Muscle layer of colon (tissue), 2 donors: ENCODE results near the gene GPN2.

Source experiments
- H3K27ac ChIP-seq: one replicate; pipeline ENCODE4 v1.7.0; 2013; ENCODE audit warnings: low read depth, mild to moderate bottlenecking, low read length, moderate library complexity
- H3K27me3 ChIP-seq, 2 donors: one replicate each; pipeline ENCODE4 v1.7.0; 2013; ENCODE audit warnings: low read length in 2 of 2, mild to moderate bottlenecking in 2 of 2; ENCODE audit not compliant: insufficient read depth in 2 of 2, control insufficient read depth in 1 of 2
- H3K36me3 ChIP-seq: one replicate; pipeline ENCODE4 v1.7.0; 2013; ENCODE audit warnings: mild to moderate bottlenecking, low read length; ENCODE audit not compliant: insufficient read depth
- H3K4me1 ChIP-seq: one replicate; pipeline ENCODE4 v1.7.0; 2013; ENCODE audit warnings: mild to moderate bottlenecking, low read length; ENCODE audit not compliant: insufficient read depth
- H3K4me3 ChIP-seq, 2 donors: one replicate each; pipeline ENCODE4 v1.7.0; 2013; ENCODE audit warnings: low read length in 2 of 2, low read depth in 1 of 2, mild to moderate bottlenecking in 1 of 2, moderate library complexity in 1 of 2
- H3K9ac ChIP-seq: one replicate; pipeline ENCODE4 v1.7.0; 2013; ENCODE audit warnings: low read length
- H3K9me3 ChIP-seq: one replicate; pipeline ENCODE4 v1.7.0; 2013; ENCODE audit warnings: mild to moderate bottlenecking, low read length
- donor health status: abdominal sarcoma.
- donor health status: Adenocarcinoma of cecum.

Gene GPN2

DNA sequence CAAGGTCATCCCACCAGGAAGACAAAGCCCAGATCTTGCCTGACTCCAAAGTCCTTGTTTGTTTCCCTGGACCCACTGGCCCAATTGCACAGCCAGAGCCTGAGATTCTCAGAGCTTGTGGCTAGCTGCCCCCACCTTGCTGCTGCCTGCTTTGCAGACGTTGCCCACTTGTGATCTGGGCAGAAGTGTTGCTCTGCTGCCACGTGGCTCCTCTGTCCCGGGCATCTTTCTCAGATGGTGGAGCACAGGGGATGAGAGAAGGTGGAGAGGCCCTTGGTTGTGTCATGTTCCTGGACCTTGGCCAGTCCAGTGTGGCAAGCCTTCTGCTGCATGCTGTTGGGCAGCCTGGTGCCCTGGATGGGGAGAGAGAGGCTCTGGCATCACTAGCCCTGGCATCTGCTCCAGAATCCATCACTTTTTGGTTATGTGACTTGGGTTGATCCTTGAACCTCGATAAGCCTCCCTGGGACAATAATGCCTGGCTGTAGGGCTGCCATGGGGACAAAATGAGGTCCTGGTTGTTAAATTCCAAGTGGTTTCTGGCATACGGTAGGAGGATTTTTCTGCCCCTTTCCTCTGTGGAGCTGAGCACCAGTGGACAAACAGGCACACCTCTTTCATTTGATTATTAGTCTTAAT, 25.2 kb upstream of the GPN2 start:
- H3K4me3 ChIP-seq: no peak overlapping the region
- no peaks in the 10 kb centered on the region for H3K27me3 ChIP-seq
- H3K4me1 ChIP-seq: no peaks in the 10 kb centered on the region
- H3K9me3 ChIP-seq: no peaks in the 10 kb centered on the region
- H3K27ac ChIP-seq: no peak overlapping the region
- no peak overlapping the region for H3K9ac ChIP-seq
- no peaks in the 10 kb centered on the region for H3K36me3 ChIP-seq

DNA sequence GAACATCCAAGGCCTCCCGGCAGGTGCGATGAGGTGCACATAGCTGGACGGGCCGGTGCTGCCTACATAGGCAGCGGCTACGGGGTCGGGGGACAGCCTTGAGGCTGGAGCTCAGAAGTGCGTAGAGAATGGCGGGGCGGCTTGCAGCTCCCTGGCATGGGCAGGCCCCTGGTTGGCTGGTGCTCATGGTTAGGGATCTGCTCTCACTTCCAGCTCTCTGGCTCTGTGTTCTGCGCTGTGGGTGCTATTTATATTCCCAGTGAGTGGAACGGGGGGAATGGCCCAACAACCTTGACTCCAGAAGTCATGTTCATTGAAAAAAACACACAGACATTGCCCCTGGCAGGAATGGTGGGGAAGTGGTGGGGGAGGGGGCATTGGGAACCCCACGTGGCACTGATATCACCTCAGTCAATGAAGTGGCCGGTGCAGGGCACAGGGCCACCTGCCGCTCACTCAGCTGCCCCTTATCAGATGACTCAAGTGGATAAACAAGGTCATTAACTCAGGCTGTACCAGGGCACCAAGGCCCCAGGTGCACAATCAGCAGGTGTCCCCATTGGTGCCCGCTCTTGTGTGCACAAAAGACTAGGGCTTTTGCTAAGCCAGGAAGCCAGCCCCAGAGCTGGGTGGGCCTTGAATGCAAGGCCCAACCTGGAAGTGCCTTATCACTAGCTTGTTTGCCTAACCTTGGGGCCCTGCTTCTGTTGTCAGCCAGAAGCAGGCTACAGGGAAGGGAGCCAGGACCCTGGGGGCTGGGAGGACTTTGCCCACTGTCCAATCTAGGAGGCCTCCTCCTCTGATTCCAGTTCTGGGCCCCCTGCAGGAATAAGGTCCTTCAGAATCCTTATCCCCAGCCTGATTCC, 23.9 kb upstream of the GPN2 start, which contains the start of gene NR0B2:
TSS of gene NR0B2 (minus strand) at position 222 of the 866 bp plus-strand sequence. CDS start at position 187, 35 bp downstream.
- no peaks in the 10 kb centered on the region for H3K27me3 ChIP-seq
- no peaks in the 10 kb centered on the region for H3K36me3 ChIP-seq
- H3K9ac ChIP-seq: no peak within 1 kb of the TSS
- no peaks in the 10 kb centered on the region for H3K9me3 ChIP-seq
- H3K27ac ChIP-seq: no peak within 1 kb of the TSS
- no peaks in the 10 kb centered on the region for H3K4me1 ChIP-seq
- H3K4me3 ChIP-seq: no peak within 1 kb of the TSS

DNA sequence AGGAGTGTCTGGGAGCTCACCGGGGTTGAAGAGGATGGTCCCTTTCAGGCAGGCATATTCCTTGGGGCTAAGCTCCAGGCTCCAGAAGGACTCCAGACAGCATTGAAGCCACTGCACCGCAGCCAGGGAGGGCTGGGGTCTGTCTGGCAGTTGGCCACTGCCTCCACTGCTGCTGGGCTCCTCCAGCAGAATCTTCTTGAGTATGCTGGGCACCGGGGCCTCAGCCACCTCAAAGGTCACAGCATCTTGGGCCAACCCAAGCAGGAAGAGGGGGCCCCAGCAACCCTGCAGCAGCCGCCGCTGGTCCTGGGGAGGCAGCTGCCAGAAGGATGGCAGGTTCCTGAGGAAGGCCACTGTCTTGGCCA, 23.3 kb upstream of the GPN2 start:
- no peaks in the 10 kb centered on the region for H3K4me1 ChIP-seq
- H3K27ac ChIP-seq: no peak overlapping the region
- H3K9me3 ChIP-seq: no peaks in the 10 kb centered on the region
- no peak overlapping the region for H3K9ac ChIP-seq
- no peaks in the 10 kb centered on the region for H3K27me3 ChIP-seq
- H3K36me3 ChIP-seq: no peaks in the 10 kb centered on the region
- no peak overlapping the region for H3K4me3 ChIP-seq

DNA sequence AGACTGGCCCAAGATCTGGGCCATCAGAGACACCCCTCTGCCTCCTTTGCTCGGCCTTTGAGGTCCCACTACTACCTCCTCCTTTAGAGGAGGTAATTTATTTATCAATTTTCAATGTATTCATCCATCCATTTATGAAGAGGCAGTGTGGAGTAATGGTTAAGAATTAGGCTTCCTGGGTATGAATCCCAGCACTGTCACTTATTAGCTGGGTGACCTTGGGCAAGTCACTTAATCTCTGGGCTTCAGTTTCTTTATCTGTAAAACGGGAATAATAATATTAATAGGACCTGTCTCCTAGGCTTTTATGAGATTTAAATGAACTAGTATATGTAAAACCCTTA, 22.0 kb upstream of the GPN2 start:
- Histone ChIP-seq H3K9ac (no peak overlapping the region), H3K4me3 (no peak overlapping the region), H3K27me3 (no peaks in the 10 kb centered on the region), H3K4me1 (no peaks in the 10 kb centered on the region), H3K36me3 (no peaks in the 10 kb centered on the region), H3K27ac (no peak overlapping the region), H3K9me3 (no peaks in the 10 kb centered on the region)

DNA sequence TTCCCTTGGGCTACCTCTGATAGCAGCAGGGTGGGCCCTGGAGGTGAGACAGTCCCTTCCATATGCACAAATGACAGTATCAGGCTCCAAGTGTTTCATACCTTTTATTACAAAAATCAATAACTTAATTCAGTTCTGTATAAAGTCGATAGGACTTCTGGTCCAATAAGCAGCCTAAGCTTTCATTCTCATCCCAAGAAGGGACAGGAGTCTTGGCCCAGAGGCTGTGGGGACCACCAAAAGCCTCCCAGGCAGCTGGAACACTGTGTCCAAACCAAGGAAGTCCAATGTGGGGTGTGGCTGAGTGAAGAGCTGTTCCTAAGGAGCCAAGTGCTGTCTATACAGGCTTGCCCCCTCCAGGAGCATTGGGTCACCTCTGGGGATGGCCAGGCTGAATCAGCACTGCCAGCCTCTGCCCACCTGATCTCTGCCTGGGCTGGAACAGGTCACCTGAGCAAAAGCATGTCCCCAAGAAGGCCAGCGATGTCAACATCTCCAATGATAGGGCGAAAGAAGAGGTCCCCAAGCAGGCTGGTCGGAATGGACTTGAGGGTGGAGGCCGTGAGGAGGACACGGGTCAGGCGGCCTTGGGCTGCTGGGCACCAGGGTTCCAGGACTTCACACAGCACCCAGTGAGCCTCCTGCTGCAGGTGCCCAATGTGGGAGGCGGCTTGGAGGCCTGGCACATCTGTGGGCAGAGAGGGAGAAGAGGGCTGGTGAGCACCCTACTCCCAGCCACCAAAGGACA, 21.5 kb upstream of the GPN2 start:
- Histone ChIP-seq H3K36me3 (no peaks in the 10 kb centered on the region), H3K4me3 (no peak overlapping the region), H3K9ac (no peak overlapping the region), H3K9me3 (no peaks in the 10 kb centered on the region), H3K27ac (no peak overlapping the region), H3K27me3 (no peaks in the 10 kb centered on the region), H3K4me1 (no peaks in the 10 kb centered on the region)

DNA sequence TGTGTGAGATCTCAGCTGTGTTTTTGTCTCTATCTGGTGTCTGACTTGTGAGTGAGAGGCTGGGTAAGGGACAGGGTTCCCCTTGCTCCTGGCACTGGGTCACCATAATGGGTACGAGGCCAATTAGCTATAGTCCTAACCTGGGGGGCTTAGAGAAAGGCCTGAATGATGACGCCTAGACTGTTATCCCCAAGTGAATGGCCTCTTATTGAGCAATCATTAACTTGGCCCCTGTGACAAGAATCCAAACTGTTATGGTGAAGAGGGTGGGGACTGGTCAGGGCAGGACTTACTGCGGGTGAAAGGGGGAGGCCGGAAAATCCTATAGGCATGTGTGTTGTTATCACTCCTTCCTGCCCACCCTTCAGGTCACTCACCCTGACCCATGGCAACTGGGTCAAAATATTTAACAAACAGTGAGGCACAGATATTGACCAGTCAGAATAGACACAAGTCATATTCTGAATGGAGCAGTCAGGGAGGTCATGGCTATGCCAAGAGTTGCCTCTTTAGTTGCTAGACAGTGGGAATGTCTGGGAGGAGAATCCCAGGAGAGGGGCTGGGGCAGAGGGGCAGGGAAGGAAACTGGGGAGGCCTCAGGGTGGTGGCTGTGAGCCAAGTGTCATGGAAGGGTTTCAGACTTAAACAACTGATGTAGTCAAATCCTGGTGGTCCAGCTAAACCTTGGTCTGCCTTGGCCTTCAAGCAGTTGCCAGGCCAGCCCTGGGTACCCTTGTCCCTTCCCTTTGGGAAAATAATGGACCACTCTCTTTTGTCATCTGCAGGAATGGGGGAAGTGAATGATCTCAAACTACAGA, 20.5 kb upstream of the GPN2 start:
- no peak overlapping the region for H3K27ac ChIP-seq
- H3K9me3 ChIP-seq: no peaks in the 10 kb centered on the region
- H3K9ac ChIP-seq: no peak overlapping the region
- H3K4me3 ChIP-seq: no peak overlapping the region
- no peaks in the 10 kb centered on the region for H3K4me1 ChIP-seq
- no peaks in the 10 kb centered on the region for H3K27me3 ChIP-seq
- no peaks in the 10 kb centered on the region for H3K36me3 ChIP-seq

DNA sequence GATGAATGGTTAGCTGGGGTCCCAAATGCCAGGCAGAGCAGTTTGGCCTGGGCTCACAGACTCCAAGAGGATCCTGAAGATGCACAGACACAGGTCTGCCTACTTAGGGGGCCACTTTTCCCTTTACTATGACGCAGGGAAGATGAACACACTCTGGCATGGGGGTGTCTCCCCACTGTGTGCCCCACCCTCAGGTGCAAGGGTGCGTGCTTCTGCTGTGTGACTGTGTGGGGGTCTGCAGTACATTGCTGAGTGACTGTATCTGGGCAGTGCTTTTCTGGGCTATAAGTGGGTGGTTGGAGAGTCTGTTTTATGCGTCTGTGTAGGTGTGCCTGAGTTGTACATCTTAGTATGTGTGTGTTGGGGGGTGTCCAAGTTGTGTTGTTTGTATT, 19.9 kb upstream of the GPN2 start:
- Histone ChIP-seq H3K27me3 (no peaks in the 10 kb centered on the region), H3K27ac (no peak overlapping the region), H3K4me3 (no peak overlapping the region), H3K9ac (no peak overlapping the region), H3K9me3 (no peaks in the 10 kb centered on the region), H3K4me1 (no peaks in the 10 kb centered on the region), H3K36me3 (no peaks in the 10 kb centered on the region)

DNA sequence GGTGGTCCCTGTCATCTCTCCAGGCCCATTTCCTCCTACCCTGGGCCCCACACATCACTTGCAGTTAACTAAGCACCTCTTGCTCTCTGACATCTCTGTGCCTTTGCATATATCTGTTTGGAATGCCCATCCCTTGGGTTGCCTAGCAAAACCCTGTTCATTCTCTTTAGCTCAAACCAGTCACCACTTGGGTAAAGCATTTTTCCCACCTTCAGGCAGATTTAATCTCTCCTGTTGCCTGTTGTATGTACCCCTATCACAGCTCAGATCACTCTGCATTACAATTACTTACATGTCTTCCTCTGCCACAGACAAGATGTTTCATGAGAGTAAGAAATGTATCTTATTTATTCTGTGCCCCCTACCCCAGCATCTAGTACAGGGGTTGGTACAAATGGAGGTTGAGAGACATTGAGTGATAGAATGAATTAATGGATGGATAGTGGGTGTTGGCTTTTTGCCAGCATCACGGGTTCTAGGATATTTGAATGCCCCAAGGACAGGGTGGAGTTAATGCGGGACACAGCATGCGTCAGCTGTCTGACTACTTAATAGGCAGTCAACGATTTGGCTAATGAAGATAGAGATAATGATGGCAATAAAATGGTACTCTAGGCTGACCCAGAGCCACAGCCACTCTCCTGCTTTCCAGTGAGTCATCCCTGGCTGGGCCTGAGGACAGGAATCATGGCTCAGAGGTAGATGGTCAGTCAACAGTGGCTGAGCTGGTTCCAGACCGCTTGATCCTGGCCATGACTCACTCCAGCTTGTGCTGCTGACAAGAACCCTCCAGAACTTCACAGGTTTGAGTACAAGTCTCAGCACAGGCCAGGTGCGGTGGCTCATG, 17.2 kb upstream of the GPN2 start:
- no peak overlapping the region for H3K9ac ChIP-seq
- no peak overlapping the region for H3K4me3 ChIP-seq
- no peak overlapping the region for H3K27ac ChIP-seq

DNA sequence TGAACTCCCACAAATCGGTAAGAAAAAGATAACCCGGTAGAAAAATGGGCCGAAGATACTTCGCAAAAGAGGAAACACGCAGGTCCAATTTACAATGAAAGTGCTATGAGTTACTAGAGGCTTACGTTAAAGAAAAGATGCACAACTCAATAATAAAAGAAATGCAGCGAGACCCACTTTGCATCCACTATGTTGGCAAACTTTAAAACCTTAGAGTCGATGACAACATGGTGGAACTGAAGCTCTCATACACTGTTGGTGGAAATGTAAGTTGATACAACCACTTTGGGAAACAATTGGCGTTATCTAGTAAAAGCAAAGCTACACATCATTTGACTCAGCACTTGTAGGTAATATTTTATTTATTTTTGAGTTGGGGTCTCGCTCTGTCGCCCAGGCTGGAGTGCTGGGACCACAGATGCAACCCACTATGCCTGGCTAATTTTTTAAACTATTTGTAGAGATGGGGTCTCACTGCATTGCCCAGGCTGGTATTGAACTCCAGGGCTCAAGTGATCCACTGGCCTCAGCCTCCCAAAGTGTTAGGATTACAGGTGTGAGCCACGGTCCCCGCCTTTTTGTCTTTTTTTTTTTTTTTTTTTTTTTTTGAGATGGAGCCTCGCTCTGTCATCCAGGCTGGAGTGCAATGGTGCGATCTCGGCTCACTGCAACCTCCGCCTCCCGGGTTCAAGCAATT, 10.9 kb upstream of the GPN2 start:
- Histone ChIP-seq H3K9me3 (no peaks in the 10 kb centered on the region), H3K9ac (peak overlapping the region; percentile 87), H3K36me3 (peaks cover 12% of the 10 kb centered on the region), H3K4me1 (peaks cover 19% of the 10 kb centered on the region), H3K27me3 (no peaks in the 10 kb centered on the region), H3K27ac (peak overlapping the region; percentile 89), H3K4me3 (peak overlapping the region; percentile 98 to 99)

More for the DNA sequence above, 17.2 kb upstream of the GPN2 start:
- no peaks in the 10 kb centered on the region for H3K9me3 ChIP-seq
- H3K36me3 ChIP-seq: no peaks in the 10 kb centered on the region
- no peaks in the 10 kb centered on the region for H3K4me1 ChIP-seq
- H3K27me3 ChIP-seq: no peaks in the 10 kb centered on the region
